ENCODE results near the gene DCAF8. TPM values are rescaled to one million over a fixed set of nuclear protein-coding genes. Genes with fewer than 3 reads are reported as not detected.

The DCAF8 gene
- total RNA-seq, 1 donor from 2014 or later: 142 TPM

DNA sequence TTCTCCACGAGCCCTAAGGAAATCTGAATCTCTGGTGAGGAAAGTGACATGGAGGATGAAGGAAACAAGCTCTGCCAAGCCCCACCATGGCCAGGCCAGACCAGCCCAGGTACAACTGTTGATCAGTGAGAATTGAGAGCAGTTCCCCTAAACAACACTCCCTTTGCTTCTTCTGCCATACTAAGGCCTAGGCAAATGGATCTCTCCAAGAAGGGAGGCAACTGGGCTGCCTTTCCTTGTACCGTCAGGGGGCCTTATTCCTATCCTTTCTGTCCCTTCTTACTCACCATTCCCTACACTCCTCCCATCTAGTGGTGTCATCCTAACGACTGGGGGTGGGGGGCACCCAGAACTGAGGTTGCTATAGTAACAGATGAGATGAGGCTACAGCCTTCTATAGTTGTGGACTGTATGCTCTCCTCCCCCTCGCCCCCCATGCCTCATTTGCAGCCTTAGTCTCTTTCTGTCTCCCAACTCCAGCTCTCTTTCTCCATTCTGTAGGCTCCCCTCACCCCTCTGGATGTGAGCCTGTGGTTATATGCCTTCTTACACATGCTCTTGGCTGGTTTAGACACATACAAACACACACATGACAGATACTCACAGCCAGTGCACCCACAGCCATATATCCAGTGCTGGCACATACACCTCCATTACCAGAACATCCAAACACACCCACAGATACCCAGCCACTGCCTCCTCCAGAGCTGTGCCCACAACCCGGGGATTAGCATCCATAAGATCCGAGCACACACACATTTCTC lies 53.6 kb downstream of the DCAF8 start:
- ATAC-seq (no peak), DNase-seq (ENCODE audit: missing footprints) (no peak)
- intact Hi-C loops (cut with DNase I): loop anchor here (5.0 kb wide), 2 partner anchors 34 to 91 kb away; partner anchors contain the start of gene ATP1A2

DNA sequence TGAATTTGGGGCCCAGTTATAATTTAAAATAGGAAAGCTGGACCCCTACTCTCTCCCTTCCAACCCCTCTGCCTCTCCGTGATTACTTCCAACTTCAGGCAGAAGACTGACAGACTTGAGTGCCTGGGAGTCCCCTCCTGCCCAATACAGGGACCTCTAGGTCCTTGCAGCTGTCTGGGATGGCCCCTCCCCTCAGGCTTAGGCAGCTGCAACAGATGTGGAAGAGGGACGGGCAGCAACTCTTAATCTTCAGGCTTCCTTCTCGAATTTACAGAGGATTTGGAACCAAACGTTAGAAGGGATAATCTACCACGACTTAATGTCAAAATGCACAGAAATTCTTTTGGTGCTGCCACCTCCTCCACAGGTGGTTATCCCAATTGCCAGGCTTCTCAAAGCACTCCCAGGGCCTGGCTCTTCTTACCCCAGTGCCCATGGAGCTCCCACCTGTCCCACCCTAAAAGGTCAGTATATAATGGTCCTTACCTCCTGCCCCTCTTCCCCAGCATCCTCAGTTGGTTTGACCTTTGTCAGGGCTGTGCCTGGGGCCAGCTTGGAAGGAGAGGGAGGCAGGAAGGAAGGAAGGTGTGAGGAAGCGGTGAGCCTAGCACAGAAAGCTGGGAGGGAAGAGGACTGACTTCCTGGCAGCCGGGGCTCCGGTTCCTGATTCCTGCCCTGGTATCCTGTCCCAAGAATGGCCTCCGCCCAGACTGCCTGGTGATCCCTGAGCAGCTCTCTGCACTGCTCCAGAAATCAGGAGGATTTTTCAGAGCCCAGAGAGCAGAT lies 54.4 kb downstream of the DCAF8 start:
- DNase-seq (ENCODE audit: missing footprints) (no peak), ATAC-seq (no peak)
- intact Hi-C loops (cut with DNase I): loop anchor here (5.0 kb wide), 2 partner anchors 34 to 91 kb away; partner anchors contain the start of gene ATP1A2

DNA sequence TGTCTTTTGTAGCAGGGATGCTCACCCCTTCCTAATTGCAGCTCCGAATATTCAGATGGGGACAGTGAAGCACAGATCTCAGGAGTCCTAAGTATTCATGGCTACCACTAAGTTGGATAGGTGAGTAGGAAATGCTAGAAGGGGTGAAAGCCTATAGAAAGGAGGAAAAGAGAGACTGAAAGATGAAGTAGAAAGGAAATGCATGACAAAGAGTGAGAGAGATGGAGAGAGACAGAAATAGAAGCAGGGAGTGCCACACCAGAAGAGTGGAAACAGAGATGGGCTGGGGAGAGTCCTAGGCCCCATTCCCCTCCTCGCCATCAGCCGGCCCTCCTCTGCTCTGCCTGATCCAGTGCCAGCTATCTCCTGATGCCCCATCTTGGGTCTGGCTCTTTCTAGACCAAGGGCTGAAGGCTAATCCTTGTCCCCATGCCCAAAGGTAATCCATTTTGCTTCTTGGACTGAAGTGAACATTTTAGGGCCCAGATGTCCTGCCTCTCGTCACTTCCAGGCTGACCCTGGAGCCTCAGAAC lies 55.2 kb downstream of the DCAF8 start:
- ATAC-seq (no peak), DNase-seq (ENCODE audit: missing footprints) (no peak)
- intact Hi-C loops (cut with DNase I): loop anchor here (5.0 kb wide), 2 partner anchors 35 to 90 kb away; partner anchors contain the start of gene ATP1A2

DNA sequence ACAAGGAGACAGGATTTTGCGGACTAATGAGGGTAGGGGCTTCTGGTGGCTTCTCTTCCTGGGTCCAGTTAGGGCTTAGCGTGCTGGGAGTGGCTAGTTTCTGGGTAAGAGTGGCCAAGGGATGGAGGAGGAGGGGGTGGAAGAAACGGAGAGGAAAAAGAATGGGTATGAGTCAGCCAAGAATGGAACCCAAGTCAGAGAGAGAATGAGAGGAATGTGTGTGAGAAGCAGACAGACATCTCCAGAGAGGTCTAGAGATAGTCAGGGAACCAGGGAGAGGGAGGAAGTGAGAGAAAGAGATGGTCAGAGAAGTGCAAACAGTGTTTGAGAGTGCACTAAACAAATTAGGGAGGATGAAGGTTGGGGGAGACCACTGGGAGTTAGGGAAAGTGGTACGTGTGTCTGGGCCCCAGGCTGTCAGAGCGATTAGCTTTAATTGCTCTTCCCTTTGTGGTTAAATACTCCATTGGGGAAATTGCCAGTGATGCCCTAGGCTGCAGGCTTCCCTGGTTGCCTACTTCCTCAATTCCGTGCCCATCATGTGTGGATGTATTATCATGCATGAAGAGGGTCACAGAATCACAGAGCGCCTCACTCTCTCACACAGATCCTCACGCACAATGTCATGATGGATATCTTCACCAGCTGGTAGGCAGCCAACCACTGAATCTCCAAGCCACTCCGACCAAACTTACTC lies 55.8 kb downstream of the DCAF8 start:
- intact Hi-C loops (cut with DNase I): loop anchor here (5.0 kb wide), 2 partner anchors 36 to 89 kb away; partner anchors contain the start of gene ATP1A2

DNA sequence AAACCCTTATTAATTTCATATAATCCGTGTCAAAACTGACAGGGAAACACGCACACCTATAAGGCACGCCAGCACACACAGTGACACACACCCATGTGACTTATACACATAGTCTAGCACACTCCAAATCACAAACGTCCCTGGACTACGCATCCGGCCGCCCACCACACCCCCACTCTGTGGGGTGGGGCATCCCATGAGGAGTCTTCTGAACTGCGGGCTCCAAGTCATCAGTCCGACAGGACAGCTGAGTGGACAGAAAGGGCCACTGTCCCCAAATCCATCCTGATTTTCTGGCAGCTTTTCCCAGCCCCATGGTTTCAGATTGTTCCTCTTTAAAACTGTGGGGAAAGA lies 56.3 kb downstream of the DCAF8 start:
- peak; percentile 32 for ATAC-seq
- intact Hi-C loops (cut with DNase I): loop anchor here (5.0 kb wide), 2 partner anchors 36 to 89 kb away; partner anchors contain the start of gene ATP1A2
- no peak for DNase-seq (ENCODE audit: missing footprints)

More for the DNA sequence above, 55.8 kb downstream of the DCAF8 start:
- no peak for DNase-seq (ENCODE audit: missing footprints)
- no peak for ATAC-seq

DNA sequence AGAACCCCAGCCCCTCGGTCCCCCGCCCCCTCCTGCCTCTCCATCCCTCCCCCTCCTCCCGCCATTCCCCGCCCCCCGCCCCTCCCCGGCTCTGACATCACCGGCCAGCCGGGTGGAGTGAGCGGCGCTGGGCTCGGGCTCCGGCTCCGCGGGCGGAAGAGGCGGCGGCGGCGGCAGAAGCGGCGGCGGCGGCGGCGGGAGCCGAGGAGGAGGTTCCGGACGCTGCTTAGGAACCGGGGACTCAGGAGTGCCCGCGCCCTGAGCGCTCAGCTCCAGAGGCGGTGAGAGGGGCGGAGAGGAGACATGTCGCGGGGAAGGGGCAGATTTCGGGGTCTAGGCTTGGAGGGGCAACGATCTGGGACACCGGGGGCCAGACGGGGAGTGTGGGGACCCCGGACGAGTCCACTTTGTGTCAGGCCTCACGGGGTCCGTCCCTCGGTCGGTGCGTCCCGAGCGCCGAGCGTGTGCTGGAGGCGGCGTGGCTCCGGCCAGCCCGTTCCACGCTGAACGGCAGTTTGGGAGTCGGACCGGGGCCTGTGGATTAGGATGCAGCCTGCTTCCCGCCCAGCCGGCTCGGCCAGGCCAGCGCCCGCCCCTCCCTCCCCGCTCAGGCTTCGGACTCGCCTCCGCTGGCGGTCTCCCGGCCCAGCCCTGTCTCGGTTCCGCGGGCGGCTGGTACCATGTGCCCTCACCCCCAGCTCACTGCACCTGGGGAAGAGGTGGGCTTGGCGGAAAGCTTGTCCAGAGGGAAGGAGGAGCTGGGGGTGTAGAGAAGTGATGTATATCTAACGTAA lies 56.9 kb downstream of the DCAF8 start, which contains the start of gene PEA15:
PEA15 (plus strand) TSS at position 143 of the 794 bp plus-strand sequence. CDS start 6,161 bp downstream, outside the sequence.
- ATAC-seq (peak; percentile 88), DNase-seq (ENCODE audit: missing footprints) (peak; percentile 86)
- intact Hi-C loops (cut with DNase I): loop anchor here (5.0 kb wide), 2 partner anchors 37 to 88 kb away; partner anchors contain the start of gene ATP1A2

DNA sequence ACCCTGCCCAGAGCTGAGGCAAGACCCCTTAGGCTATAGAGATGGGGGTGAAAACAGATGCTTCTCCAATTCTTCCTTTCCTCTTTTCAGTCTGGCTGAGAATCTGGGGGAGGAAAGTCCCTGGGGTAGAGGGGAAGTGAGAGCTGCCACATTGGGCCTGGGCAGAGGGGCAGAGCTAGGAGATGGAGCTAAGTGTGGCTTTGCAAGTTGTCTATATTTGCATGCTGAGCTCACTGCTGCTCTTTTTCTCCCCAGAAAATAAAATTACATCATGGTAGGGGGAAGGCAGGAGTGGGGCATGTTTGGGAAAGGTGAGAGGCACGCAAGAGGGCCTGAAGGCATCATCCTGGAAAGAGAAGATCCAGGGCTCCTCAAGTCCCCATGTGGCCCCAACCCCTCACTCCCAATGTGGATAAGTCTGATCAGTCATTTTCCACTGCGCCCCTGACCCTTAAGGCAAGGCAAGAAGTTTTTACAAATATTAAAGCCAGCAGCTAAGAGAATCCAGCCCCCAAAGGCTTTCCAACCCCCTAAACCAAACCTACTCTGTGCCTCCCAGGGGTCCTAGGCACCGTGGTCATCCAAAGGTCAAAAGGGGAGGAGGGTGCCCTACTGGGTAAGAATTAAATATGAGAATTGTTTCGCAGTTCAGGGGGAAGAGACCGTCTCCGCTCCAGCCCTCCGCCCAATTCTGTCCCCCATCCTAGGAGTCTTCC lies 57.7 kb downstream of the DCAF8 start:
- DNase-seq (ENCODE audit: missing footprints) (no peak), ATAC-seq (no peak)
- intact Hi-C loops (cut with DNase I): loop anchor here (5.0 kb wide), 2 partner anchors 38 to 87 kb away; partner anchors contain the start of gene ATP1A2

DNA sequence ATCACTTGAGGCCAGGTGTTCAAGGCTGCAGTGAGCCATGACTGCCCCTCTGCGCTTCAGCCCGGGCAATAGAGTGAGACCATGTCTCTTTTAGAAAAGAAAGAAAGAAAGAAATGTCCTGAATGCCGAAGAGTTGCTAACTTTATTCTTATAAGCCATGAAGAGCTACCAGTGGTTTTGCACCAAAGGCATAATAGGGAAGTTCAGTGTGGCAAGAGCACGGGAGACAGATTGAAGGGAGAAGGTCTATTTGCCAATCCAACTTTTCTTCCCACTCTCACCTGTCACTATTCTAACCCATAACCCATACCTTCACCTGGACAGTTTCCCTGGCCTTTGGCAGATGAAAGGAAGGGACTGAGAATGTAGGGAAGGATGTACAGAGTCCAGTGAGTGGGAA lies 61.6 kb downstream of the DCAF8 start:
- ATAC-seq: no peak
- intact Hi-C loops (cut with DNase I): no loop called here
- no peak for DNase-seq (ENCODE audit: missing footprints)

DNA sequence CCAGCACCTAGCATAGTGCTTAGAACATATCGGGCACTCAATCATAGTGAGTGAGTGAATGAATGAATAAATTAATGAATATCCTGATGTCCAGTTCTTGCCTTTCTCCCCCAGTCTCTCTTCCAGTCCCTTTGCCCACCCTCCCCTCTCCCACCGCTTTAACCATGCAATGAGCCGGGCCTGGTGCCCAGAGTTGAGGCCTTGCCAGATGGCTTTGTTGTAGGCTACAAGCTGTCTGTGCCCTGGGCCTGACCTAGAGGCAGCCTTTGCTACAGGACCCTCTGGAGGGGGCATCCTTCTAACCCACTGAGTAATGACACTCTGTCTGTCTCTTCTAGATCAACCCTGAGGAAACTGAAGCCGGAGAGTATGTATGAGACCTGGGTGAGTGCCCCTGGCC lies 65.1 kb downstream of the DCAF8 start:
- no peak for DNase-seq (ENCODE audit: missing footprints)
- intact Hi-C loops (cut with DNase I): no loop called here
- ATAC-seq: no peak

DNA sequence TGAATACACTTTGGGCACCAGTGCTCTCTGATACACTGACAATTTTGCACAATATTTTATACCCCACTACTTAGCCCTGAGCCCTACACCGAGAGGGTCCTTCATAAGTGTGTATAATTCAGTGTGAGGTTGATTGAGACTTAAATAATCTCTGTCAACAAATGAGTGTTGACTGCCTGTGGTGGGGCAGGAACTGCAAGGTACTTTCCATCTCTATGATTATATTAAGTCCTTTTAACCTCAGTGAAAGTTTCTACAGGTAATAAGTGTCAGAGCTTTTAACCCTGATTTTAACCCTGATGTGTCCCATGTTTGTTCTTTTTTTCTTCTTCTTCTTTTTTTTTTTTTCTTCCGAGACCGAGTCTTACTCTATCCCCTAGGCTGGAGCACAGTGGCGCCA lies 66.2 kb downstream of the DCAF8 start:
- ATAC-seq: no peak
- intact Hi-C loops (cut with DNase I): no loop called here
- no peak for DNase-seq (ENCODE audit: missing footprints)

DNA sequence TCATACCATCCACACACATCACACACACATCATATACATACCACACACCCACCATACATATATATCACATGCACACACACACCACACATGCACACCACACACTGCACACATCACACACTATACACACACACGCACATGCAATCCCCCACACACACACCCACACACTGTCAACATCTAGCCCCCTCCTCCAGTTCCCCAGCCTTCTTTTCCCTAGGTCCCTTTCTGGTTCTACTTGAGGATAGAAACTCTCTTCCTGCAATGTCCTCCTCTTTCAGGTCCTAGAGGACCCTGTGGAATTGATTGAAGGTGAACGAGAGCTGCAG lies 67.7 kb downstream of the DCAF8 start:
- intact Hi-C loops (cut with DNase I): no loop called here
- DNase-seq (ENCODE audit: missing footprints) (no peak), ATAC-seq (no peak)

DNA sequence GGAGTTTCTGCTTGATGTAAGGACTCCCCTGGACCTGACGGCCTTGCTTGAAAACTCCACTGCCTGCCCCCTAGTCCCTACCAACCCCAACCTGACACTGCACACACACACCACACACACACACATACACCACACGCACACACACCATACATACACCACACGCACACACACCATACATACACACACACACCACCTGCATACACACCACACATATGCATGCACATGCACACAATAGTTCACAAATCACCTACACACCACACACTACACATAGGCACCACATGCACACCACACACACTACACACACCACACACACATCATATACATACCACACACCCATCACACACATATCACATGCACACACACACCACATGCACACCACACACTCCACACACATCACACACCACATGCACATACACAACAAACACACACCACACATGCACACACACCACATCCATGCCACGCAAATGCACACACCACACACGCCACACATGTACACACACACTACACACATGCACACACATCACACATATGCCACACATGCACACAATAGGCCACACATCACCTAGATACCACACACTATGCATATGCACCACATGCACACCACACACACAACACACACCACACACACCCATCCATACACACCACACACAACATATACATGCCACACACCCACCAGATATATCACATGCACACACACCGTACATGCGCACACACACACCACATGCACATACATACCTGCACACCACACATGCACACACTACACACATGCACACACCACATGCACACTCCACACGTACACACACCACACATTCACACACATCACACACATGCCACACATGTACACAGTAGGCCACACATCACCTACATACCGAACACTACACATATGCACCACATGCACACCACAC lies 68.3 kb downstream of the DCAF8 start:
- ATAC-seq (no peak), DNase-seq (ENCODE audit: missing footprints) (no peak)
- intact Hi-C loops (cut with DNase I): loop anchor here (1.0 to 2.0 kb wide), 4 partner anchors 25 to 97 kb away; no protein-coding TSS in a partner anchor

DNA sequence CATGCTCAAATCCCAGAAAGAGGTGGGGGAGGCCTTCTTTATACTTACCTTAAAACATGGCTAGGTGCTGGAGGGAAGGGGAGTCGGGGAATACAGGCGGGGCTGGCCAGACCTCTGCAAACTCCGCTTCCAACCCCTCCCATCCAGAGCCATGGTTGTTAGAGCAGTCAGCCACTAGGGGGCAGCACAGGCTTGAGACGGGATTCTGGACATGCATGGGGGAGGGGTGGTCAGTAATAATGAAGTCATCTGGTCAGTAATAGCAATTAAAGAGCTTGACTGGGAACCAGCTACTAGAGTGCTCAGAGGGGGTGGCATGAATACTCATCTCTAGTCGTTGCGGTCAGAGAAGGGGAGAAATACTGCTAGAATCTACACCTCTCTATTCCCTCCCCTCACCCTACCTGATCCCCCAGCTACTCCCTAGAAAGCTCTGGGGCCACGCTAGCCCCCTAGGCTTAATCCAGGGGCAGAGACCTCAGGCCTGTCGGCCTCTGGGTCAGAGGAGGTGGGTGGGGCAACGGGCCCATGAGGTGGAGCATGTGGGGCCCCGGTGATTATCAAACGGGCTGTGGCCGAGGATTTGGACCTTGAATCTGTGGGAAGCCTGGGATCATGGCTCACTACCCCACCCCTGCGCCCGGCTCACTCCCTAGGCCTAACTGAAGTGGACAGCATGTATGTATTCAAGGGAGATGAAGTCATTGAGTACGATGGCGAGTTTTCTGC lies 69.1 kb downstream of the DCAF8 start:
- ATAC-seq (peak; percentile 87), DNase-seq (ENCODE audit: missing footprints) (peak; percentile 90)

DNA sequence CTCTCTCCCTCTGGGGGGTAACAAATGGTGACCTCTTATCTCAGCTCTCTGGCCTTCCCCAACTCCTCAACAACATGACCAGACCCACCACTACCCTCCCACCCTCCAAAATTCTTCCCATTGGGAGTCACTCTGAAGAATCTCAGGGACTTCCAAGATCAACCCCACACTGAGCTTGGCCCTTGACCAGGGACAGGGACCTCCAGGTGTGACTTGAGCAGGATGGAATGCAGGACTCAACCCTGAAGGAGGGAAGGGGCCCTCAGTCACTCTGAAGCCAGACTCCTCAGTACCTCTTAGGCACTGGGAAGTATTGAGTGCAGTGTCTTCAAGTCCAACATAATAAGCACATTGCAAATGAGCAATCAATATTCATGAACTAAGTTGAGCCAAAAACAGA lies 70.1 kb downstream of the DCAF8 start:
- intact Hi-C loops (cut with DNase I): loop anchor here (2.0 kb wide), 1 partner anchor 61 kb away; no protein-coding TSS in a partner anchor
- no peak for DNase-seq (ENCODE audit: missing footprints)
- ATAC-seq: no peak

More for the DNA sequence above, 69.1 kb downstream of the DCAF8 start:
- intact Hi-C loops (cut with DNase I): loop anchor here (1.0 to 2.0 kb wide), 4 partner anchors 26 to 98 kb away; no protein-coding TSS in a partner anchor

DNA sequence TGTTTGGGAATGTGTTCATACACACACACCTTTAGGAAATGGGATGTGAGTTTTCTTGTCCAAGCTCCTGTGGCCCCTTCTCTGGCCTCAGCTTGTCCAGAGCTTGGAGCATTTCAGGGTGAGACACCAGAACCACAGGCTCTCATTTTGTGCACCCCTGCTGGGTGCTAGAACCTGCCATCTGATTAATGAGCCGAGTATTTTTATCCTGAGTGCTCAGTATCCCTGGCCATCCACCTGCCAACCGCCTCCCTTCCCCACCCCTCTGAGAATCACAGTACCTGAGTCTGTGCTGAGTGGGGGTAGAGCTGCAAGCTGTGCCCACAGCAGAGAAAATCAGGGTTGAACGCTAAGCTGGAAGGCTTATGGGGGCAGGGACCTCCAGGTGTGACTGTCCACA lies 70.6 kb downstream of the DCAF8 start:
- DNase-seq (ENCODE audit: missing footprints) (no peak), ATAC-seq (no peak)
- intact Hi-C loops (cut with DNase I): loop anchor here (2.0 kb wide), 1 partner anchor 61 kb away; no protein-coding TSS in a partner anchor
